HG03558 (cell line): Measurements from ENCODE around the gene GSK3B.
"Not testable (repeated sequence)": the region's sequence is repeated elsewhere in the genome, so short reads cannot be mapped to it uniquely, and the experiment has no call there.

ENCODE experiments used
- ATAC-seq: cut with Tn5 transposase; IDR thresholded peaks from one replicate; pipeline ENCODE4 v1.9.1; 2021; ENCODE audit warnings: moderate number of reproducible peaks; ENCODE audit not compliant: unreplicated experiment; ENCODE audit errors: extremely low read depth

GSK3B gene

DNA sequence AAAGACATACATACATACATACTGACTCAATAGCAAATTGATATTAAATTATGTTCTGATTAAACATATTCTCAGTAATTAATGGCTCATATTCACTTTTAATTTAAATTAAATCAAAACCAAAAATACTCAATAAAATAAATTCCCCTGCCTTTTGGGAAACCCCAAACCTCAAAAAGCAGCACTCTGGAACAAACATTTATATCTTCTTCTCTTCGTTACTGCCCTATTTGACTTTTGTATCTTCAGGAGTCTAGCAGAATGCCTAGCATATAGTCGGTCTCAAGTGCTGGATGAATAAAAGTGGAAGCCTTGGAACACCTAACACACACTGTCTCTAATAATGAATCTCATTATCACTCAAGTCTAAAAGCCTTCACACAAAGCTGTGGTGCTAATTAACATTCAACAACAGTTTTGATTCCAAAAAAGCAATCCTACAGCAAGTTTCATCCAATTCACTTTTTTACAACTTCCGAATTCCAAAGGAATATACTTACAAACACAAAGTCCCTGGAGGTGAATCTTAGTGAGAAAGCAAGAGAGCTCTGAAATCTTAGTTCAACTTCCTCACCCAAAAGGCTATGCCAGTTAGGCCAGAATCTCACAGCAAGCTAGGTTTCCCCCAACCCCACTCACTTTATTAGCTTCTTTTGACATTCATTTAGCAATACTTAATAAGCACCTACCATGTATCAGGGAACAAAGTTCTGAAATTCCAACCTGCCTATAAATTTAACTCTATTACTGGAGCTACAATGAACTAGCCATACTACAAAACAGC lies 35.0 kb downstream of the GSK3B start:
- ATAC-seq = no peak

DNA sequence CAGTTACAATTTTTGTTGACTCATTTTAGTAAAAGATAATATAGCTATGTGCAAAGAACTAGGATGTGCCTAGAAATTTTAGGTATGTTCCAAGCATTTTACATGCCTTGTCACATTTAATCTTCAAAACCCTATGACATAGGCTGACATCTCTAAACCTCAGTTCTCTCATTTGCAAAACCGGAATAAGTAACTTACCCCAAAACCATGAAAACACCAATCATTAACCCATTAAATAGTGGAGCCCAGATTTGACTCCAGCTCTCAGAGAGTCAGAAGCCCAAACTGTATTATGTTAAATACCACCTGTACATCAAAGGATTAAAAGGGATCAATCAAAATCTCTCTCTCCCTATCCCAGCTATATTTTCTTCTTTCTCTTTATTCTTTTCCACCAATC lies 36.6 kb downstream of the GSK3B start:
- no peak for ATAC-seq

GRCh38 chr3:120057029-120057428 lies 37.2 kb downstream of the GSK3B start:
- no peak for ATAC-seq

DNA sequence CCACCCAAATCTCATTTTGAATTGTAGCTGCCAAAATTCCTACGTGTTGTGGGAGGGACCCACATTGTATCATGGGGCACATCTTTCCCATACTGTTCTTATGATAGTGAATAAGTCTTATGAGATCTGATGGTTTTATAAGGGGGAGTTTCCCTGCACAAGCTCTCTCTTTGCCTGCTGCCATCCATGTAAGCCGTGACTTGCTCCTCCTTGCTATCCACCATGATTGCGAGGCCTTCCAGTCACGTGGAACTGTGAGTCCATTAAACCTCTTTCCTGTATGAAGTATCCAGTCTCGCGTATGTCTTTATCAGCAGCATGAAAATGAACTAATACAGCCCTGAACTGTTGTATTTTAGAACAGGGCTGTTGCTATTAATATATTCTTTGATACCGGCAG lies 40.6 kb downstream of the GSK3B start:
- not testable (repeated sequence) for ATAC-seq

DNA sequence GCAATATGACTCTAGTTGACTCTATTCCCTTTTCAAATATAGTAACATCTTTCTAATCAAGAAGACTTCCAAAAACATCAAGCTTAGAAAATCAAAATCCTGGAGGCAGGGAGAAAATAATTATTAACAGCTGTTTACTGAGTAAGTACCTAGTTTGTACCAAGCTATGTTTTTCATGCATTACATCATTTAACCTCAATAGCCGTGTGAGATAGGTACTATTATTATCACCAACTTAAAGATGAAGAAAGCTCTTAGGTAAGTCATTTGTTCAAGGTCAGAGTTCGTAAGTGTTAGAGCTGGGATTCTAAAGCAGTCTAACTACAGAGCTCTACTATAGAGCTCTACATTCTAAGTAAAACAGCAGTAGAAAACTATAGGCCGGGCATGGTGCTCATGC lies 41.6 kb downstream of the GSK3B start:
- no peak for ATAC-seq

GRCh38 chr3:120052225-120052624 lies 42.0 kb downstream of the GSK3B start:
- no peak for ATAC-seq

DNA sequence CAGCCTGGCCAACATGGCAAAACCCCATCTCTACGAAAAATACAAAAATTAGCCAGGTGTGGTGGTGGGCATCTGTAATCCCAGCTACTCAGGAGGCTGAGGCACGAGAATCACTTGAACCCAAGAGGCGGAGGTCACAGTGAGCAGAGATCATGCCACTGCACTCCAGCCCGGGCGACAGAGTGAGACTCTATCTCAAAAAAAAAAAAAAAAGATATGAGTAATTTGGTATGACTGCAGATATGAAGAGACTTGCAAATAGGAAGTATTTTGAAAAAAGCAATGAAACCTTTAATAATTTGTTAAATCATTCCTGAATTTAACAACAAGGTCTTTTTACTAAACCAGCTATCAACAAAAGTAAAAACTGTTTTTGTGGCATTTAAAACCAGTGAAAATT lies 42.7 kb downstream of the GSK3B start:
- not testable (repeated sequence) for ATAC-seq

- ATAC-seq = no peak
These were observed 44.2 kb downstream of the GSK3B start for GRCh38 chr3:120049881-120050539.

DNA sequence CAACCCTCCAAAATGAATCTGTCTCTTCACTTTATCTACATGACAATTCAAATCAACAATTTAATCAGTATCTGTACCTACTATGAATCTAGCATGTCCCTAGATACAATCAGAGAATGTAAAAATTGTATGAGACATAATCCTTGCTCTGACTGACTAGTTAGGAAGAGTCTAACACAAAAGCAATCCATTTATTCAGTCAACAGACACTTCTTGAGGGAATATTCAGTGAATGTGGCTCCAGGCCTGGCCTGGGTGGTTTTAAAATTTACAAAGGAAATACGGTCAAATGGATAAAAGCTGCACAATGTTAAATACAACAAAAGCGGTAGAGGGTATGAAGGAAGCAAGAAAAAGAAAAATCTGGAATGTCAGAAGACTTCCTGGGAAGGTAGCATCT lies 45.2 kb downstream of the GSK3B start:
- ATAC-seq = no peak

DNA sequence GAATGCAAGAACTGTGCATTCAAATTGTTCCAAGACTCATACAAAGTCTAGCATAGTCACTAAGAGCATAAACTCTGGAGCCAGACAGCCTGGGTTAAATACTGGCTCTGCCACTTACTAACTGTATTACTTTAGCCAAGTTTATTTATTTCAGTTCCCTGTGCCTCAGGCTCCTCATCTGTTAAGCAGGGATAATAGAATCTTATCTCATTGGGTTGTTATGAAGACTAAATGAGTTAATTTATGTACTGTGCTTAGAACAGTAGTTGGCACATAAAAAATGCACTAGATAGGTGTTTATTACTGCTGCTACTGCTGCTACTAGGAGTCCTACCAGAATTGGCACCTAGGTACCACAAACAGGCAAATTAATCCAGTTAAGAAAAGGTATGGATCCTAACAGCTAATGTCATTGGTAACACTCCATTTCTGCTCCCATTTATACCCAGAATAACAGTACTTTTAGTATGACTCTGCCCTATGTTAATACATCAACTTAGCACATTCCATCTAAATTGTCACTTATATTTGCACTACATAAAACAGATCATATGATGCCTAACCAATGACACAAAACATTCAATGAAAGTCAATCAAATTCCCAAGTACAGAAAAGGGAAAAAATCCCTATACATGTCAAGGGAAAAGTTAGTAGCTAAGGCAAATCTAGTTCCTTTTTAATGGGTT lies 45.7 kb downstream of the GSK3B start:
- ATAC-seq = no peak

GRCh38 chr3:120047686-120048085 lies 46.6 kb downstream of the GSK3B start:
- no peak for ATAC-seq

DNA sequence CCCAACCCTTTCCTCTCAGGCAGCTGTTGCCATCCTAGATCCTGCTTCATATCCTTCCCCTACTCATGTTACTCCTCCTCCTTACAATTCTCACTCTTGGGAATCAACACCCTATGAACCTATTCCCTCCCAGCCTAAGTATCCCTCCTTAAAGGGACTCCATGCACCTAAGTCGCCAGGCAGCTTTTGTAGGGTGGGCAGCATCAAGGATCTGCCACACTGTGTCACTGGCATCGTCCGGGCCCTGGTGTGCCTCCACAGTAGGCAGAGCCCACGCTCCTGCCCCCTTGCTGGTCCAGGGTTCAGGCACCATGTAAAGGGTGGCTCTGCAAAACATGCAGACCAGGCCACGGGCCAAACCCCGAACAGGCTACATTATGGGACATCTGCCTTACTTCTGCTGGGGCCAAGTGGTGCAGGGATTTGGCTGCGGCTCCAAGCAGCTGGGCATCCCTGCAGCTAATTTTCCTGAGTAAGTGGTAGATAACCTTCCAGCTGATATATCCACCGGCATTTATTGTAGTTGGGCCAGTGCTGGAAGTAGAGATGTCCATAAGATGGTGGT lies 53.4 kb downstream of the GSK3B start:
- ATAC-seq = no peak

GRCh38 chr3:120039642-120040610 lies 54.3 kb downstream of the GSK3B start:
- no peak for ATAC-seq

GRCh38 chr3:120033596-120033995 lies 60.7 kb downstream of the GSK3B start:
- ATAC-seq = no peak

GRCh38 chr3:120031561-120031960 lies 62.7 kb downstream of the GSK3B start:
- ATAC-seq = no peak

DNA sequence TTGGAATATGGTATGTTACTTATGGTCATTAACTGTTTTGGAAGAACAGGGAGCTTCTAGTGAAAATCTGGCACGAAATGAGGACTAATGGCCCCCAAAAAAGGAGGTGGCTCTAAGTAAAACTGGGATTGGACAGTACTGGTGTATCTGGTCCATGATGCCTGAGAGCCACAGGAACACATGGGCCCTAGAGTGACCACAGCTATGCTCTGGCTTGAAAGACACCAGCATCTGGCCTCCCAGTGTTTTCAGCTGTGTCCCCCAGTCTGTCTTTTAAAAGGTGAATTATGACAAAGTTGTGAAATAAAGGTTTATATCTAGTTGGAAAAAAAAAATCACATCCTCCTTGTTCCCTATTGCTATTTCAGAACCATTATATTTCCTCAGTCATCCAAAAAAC lies 64.5 kb downstream of the GSK3B start:
- no peak for ATAC-seq

GRCh38 chr3:120028271-120029047 lies 65.8 kb downstream of the GSK3B start:
- ATAC-seq = no peak

DNA sequence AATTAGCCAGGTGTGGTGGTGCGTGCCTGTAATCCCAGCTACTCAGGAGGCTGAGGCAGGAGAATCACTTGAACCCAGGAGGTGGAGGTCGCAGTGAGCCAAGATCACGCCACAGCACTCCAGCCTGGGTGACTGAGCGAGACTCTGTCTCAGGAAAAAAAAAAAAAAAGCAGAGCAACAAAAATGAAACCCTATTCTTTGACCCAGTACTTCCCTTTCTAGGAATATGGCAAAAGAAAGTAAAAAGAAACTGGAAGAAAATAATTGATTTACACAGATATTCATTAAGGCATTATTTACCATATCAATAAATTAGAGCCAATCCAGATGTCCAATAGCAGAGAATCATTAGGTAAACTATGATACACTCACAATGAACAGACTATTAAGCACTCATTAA lies 67.0 kb downstream of the GSK3B start:
- ATAC-seq = no peak

DNA sequence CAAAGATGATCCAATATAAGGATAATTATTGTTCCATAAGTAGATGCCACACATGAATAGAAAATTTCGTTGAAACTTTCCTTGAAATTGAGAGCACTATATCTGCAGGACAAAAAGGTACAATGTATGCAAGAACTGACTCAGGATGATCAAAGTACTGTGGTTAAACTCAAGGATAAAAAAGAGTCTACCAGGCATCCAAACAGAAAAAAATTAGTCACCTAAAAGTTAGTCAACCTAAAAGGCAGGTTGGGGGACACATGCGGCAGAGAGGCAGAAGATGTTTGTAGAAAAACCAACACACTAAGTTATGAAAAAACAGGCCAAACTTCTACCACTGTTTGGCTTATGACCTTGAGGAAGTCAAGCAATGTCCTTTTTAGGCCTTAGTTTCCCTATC lies 68.7 kb downstream of the GSK3B start:
- no peak for ATAC-seq
